ENCODE measurements around the gene SLC35F3. TPM values are rescaled to one million over a fixed set of nuclear protein-coding genes. Genes with fewer than 3 reads are reported as not detected.

Gene SLC35F3
- total RNA-seq, 2 donors from 2014 or later: 0.08 TPM; not detected in 1

DNA sequence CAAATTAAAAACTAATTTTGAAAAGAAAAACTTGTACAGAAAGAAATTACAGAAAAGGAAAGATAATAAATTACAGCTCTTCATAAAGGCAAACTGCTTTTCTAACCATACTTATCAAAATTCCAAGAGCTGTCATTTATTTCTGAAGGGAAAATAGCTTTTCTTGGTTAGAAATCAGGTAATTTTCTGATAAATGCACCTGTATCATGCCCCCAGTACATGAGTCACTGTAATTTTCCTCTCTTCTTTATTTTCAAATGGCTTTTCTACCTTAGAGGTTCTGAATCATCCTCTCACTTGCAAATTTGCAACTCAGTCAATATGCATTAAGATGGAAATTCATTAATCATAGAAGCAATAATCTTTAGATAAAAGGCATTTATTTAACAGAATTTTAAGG, 100.1 kb downstream of the SLC35F3 start:
- ATAC-seq: no peak
- intact Hi-C loops (cut with DNase I): no loop called here

DNA sequence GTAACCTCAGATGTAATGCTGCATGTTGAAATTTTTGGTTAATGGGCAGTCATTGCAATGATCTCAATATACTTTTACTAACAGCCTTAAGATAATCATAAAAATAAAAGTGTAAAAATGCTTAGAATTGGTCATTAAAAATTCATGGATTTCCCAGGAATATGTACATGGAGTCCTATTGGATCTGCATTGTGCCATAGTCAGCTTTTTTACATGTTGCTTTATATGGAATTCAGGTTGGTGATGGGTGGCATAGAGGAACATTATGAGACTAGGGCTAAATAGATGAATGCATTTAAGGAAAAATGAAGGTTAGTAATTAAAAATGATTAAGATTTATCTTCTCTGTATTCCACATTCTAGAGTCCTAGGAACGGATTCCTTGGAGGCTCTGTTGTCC, 103.2 kb downstream of the SLC35F3 start:
- no peak for DNase-seq
- ATAC-seq: no peak
- intact Hi-C loops (cut with DNase I): no loop called here

More for the DNA sequence above, 100.1 kb downstream of the SLC35F3 start:
- DNase-seq: no peak

DNA sequence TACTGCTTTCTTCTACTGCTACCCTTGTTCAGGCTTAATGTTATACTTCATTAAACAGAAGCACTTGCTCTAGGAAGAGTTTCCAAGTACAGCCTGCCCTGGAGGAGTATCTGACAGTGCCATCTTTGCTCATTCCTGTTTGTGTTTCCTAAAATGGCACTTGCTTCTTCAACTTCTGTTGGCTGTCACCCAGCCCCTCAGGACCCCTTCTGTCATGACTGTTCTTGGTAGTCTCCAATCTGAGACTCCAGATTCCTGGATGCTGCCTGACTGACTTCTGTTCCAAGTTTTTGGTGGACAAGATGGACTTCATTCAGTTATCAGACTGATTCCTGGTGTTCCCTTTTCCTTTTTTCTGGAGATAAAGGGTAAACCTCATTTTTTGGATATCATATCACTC, 104.1 kb downstream of the SLC35F3 start:
- DNase-seq: no peak
- no peak for ATAC-seq
- intact Hi-C loops (cut with DNase I): no loop called here

DNA sequence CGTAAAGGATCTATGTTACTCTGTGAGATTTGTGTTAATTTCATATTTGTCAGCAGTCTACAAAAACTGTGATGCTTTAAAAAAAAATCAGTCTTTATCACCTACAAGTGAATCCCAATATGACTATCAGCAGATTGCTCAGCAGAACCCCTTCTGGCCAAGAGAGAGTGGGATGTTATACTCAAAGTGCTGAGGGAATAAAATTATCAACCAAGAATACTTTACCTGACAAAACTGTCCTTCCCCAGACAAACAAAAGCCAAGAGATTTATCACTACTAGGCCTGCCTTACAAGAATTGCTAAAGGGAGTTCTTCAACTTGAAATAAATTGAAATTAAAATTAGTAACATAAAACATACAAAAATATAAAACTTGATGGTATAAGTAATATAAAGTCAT, 105.2 kb downstream of the SLC35F3 start:
- intact Hi-C loops (cut with DNase I): no loop called here
- no peak for DNase-seq
- ATAC-seq: no peak

DNA sequence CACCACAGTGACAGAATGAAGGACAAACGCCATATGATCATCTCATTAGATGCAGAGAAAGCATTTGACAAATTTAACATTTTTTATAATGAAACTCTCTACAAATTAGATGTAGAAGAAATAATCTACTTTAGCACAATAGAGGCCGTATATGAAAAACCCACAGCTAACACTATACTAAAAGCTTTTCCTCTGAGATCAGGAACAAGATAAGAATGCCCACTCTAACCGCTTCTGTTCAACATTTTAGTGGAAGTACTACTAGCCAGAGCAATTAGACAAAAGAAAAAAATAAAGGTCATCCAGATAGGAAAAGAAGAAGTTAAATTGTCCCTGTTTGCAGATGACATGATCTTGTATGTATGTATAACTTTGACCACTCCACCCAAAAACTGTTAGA, 109.7 kb downstream of the SLC35F3 start:
- DNase-seq (no peak), ATAC-seq (no peak)
- intact Hi-C loops (cut with DNase I): no loop called here

- ATAC-seq (no peak), DNase-seq (no peak)
- intact Hi-C loops (cut with DNase I): no loop called here
Measured at GRCh38 chr1:234018816-234019215, 114.3 kb downstream of the SLC35F3 start.

DNA sequence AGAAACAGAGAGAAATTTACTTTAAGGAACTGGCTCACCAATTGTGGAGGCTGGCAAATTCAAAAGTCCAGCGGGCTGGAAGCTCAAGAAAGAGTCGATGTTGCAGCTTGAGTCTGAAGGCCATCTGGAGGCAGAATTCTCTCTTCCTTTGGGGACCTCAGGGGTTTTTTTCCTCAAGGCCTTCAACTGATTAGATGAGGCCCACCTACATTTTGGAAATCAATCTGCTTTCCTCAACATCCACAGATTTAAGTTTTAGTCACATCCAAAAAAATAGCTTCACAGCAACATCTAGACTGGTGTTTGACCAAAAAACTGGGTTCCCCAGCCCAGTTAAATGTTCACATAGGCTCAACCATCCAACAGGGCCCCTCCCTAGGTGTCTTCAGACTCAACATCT, 114.9 kb downstream of the SLC35F3 start:
- intact Hi-C loops (cut with DNase I): no loop called here
- no peak for ATAC-seq
- DNase-seq: no peak

DNA sequence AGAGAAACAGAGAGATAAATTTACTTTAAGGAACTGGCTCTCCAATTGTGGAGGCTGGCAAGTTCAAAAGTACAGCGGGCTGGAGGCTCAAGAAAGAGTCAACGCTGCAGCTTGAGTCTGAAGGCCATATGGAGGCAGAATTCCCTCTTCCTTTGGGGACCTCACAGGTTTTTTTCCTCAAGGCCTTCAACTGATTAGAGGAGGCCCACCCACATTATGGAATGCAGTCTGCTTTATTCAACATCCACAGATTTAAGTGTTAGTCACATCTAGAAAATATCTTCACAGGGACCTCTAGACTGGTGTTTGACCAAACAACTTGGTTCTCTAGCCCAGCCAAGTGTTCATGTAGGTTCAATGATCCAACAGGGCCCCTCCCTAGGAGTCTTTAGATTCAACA, 117.8 kb downstream of the SLC35F3 start:
- intact Hi-C loops (cut with DNase I): no loop called here
- ATAC-seq: no peak
- DNase-seq: no peak

- intact Hi-C loops (cut with DNase I): no loop called here
- ATAC-seq: no peak
- DNase-seq: no peak
Measured at GRCh38 chr1:234039603-234040002, 135.1 kb downstream of the SLC35F3 start.

- DNase-seq (no peak), ATAC-seq (no peak)
- intact Hi-C loops (cut with DNase I): no loop called here
Measured at GRCh38 chr1:234040446-234041317, 136.2 kb downstream of the SLC35F3 start.

DNA sequence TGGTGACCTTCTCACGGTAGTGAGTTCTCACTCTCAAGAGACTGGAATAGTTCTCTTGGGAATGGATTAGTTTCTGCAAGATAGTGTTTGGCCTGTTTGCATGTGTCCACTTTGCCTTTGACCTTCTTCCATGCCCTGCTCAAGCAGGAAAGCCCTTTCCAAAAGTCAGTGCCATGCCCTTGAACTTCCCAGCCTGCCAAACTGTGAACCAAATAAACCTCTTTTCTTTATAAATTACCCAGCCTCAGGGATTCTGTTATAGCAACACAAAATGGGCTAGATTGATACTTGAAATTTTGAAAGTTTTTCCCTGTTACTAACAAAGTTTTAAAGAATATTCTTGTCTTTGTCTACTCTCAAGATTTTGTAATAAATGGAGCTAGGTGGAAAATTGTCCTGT, 139.6 kb downstream of the SLC35F3 start:
- DNase-seq (no peak), ATAC-seq (no peak)
- intact Hi-C loops (cut with DNase I): no loop called here

DNA sequence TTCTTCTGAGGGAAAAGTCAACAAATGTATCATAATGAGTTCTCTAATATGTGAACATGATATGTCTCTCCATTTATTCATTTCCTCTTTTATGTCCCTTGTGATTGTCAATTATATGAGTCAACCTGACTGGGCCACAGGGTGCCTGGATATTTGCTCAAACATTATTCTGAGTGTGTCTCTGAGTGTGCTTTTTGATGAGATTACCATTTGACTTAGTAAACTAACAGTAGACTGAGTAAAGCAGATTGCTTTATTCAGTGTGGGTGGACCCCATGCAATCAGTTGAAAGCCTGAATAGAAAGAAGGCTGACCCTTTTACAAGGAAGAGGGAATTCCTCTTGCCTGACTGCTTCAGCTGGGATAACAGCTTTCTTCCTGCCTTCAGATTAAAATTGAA, 142.6 kb downstream of the SLC35F3 start:
- intact Hi-C loops (cut with DNase I): no loop called here
- ATAC-seq: no peak

DNA sequence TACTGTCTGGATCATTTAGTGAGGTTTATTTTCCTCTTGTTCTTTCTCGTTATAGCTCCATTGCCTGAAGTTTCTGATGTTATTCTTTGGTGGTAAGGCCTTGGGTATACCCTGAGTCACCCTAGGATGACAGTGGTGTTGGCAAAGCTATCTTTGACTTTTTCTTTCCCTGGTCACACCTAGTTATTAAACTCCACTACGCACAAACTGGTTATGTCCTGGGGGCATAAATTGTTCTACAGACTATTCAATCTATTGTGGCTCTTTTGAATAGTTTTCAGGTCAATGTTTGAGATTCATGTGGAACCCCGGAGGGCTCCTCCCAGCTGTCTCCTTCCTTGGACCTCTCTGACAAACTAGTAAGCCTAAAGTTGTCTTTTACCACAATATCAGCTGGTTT, 157.7 kb downstream of the SLC35F3 start:
- DNase-seq (no peak), ATAC-seq (no peak)
- intact Hi-C loops (cut with DNase I): loop anchor here (10.0 kb wide), 2 partner anchors 697 to 757 kb away; no protein-coding TSS in a partner anchor

More for the DNA sequence above, 142.6 kb downstream of the SLC35F3 start:
- no peak for DNase-seq

DNA sequence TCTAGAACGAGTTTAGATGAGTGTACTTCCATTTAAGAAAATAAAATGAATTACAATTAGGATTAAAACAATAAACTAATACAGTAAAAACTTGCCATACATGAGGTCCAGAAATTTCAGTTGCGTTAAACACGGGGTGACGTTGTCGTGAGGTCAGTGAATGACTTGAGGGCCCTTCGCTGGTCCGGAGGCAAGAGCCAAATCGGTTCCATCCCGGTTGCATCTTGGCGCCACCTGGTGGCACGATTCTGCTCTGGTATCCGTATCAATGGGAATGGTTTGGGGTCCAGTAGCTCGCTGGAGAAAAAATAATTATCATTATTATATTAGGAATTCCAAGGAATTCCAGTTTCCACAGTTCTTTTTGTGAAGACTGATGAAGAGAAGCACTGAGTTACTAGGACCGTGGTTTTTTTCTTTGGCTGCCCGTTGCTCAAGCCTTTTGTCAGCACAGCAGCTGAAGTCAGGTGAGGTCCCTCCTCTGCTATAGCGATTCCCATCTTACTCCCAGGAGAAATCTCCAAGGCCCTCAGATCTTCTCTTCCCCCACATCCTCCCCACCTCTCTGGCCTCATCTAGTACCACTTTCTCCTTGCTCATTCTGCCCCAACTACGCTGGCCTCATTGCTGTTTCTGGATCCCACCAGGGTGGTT, 161.4 kb downstream of the SLC35F3 start:
- peak; percentile 44 to 68 for ATAC-seq
- peak; percentile 86 for DNase-seq
- intact Hi-C loops (cut with DNase I): loop anchor here (2.0 to 10.0 kb wide), 4 partner anchors 624 to 761 kb away; no protein-coding TSS in a partner anchor

DNA sequence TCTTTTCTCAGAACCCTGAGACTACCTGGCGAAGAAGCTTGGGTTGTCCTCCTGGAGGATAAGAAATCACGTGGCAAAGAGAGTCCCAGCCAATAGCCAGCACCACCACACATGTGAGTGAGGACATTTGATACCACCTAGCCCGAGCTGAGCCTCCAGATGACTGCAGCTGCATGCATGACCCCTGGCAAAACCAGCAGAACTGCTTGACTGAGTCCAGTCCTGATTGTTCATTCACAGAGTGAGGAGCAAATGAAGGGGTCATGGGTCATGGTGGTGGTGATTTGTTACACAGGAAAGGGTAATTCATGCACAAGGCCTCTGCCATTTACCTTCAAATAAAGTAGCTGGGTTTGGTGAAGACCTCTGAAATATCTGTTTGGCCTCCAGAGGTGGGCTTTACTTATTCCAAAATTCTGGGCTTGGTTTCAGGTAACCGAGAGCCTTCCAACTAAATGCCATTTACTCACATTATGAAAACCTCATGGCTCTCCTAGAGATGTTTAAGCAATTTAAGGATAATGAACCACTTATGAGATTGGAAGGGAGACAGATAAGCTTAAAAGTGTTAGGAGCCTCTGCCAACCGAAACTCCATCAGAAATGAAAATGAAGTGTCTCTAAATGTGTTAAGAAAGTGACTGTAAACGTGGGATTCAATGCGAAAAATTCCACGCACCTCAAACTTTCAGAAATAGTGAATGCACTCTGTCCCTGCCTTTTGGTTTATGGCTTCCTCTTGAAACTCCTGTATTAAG, 163.3 kb downstream of the SLC35F3 start:
- ATAC-seq (no peak), DNase-seq (no peak)
- intact Hi-C loops (cut with DNase I): loop anchor here (2.0 to 10.0 kb wide), 4 partner anchors 625 to 763 kb away; no protein-coding TSS in a partner anchor

GRCh38 chr1:234069760-234070159, 165.3 kb downstream of the SLC35F3 start:
- no peak for ATAC-seq
- DNase-seq: no peak
- intact Hi-C loops (cut with DNase I): loop anchor here (5.0 to 10.0 kb wide), 4 partner anchors 627 to 767 kb away; no protein-coding TSS in a partner anchor

DNA sequence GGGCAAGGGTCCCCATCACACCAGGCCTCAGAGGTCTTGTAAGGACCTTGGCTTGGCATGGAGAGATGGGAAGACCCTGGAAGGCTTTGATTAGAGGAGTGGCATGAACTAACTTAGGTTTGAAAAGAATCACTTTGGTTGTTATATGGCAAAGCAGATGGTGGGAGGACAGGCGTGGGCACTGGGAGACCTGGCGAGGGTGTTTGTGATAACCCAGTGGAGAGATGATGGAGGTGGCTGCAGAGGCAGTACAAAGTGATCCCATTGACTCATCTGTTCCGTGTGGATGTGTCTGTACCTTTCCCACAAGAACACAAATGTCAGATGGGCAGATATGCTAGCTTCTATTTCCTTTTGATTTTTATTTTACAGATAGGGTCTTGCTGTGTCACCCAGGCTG, 168.3 kb downstream of the SLC35F3 start:
- intact Hi-C loops (cut with DNase I): loop anchor here in 1 of 2 donors (5.0 kb wide), 1 partner anchor 770 kb away; no protein-coding TSS in a partner anchor
- no peak for DNase-seq
- no peak for ATAC-seq

- intact Hi-C loops (cut with DNase I): no loop called here
- no peak for ATAC-seq
- no peak for DNase-seq
Measured at GRCh38 chr1:234078143-234078542, 173.7 kb downstream of the SLC35F3 start.

GRCh38 chr1:234079896-234080295, 175.4 kb downstream of the SLC35F3 start:
- intact Hi-C loops (cut with DNase I): no loop called here
- ATAC-seq: no peak
- no peak for DNase-seq

GRCh38 chr1:234083460-234083859, 179.0 kb downstream of the SLC35F3 start:
- intact Hi-C loops (cut with DNase I): no loop called here
- peak in 1 of 2 donors; percentile 32 for ATAC-seq
- DNase-seq: no peak
